SIG-M5 treated with dmso at 0.1 percent for 504 hours (cell line): ENCODE data around the gene LTB4R2.

Source experiments
- DNase-seq: peaks from one replicate; lab custom pipeline; 2025; ENCODE audit not compliant: unreplicated experiment; lab: John Stamatoyannopoulos, UW

The LTB4R2 gene

DNA sequence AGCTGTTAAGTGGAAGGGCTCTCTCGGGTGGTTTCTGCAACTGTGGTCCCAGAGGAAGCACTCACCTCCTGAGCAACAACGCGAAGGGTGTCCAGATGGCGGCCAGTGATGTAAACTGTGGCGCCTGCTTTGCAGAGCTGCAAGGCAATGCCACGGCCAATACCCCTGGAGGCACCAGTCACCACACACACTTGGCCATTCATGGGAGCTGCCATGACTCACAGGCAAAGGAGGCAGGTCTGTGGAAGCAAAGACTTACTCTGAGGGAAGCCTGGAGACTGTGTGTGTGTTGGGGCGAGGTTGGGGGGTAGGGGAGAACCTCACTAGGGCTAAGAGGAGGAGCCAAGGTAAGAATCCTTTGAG is 11.1 kb upstream of the LTB4R2 start:
- peak; percentile 26 for DNase-seq

- peak; percentile 87 for DNase-seq
Observed at GRCh38 chr14:24299255-24300191, 10.4 kb upstream of the LTB4R2 start, which contains the start of the genes DHRS1 and NOP9. Gene DHRS1 (minus strand): TSS chr14:24299780. CDS start chr14:24299106, 674 bp downstream. Gene NOP9 (plus strand): TSS chr14:24299850. CDS start chr14:24299955, 105 bp downstream.

DNA sequence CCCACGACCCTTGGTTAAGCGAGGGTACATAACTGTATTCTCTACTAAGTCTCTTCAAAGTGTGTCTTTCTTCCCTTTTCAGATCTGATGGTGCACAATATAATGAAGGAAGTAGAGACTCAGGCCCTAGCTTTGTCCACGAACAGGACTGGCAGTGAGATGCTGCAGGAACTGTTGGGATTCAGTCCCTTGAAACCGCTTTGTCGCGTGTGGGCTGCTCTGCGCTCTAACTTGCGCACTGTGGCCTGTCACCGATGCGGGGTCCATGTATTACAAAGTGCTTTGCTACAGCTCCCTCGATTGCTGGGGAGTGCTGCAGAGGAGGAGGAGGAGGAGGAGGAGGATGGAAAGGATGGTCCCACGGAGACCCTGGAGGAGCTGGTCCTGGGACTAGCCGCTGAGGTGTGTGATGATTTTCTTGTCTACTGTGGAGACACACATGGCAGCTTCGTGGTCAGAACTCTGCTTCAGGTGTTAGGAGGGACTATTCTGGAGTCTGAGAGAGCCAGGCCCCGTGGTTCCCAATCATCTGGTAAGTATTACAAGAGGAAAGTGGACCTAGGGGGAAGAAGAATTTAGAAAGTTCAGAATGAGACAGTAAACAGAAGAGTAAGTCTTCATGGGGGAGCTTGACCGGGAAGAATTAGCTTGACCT is 9.5 kb upstream of the LTB4R2 start:
- DNase-seq = no peak

- DNase-seq = no peak
Observed at GRCh38 chr14:24304019-24304387, 5.9 kb upstream of the LTB4R2 start.

DNA sequence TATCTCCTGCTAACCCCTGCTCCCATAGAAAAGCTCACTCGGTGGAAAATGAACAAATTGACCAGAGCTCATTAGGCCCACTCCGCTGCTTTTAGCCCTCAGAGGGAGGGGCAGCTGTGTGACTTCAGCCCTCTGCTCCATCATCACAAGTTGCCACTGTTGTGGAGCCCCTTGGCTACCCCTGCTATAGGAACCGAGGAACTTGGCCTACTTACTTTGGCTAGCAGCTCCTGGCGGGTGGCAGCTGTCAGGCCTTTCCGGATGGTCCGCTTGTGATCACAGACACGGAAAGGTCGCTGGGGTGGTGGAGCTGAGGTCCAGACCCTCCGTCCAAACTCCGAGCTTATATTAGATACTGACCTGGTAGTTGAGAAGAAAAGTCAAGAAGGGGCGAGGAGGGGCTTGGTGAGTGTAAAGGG is 2.8 kb upstream of the LTB4R2 start:
- no peak for DNase-seq

DNA sequence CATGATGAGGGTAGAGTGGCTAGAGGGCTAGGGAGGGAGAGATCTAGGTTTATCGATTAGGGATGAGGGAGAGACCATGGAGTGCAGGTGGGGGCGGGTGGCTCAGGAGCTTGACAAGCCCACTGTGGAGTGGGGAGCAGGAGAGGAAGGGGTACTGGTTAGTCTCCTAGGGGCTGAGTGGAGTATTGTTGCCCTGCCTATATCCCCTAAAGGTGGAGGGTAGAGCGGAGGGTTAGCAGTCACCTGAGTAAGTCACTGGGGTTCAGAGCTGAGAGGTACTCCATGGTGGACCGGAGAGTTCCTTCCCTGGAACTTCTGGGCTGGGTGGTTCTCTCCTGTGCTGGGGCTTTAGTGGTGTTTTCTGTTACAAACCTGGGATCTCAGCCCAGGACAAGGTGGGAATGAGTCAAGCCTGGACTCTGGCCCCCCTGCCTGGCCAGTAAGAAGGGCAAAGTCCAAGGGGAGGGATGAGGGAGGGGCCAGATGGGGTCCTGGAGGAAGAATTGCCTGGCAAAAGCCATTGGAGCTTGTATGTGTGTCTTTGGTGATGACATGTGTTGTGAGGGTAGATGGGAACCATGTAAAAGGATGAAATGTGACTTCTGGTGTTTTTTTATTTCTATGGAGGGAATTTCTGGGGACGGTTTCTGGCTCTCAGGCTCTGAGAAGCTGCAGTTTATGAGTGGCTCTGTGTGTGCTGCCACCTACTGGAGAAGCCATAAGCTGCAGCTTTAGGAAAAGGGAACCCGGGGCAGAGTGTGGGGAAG is 2.2 kb upstream of the LTB4R2 start, which contains the start of gene CIDEB:
Gene CIDEB (minus strand): TSS at position 403 of the 767 bp plus-strand sequence. CDS start 119 bp downstream, at position 284.
- peak; percentile 66 for DNase-seq

- DNase-seq = no peak
Observed at GRCh38 chr14:24308342-24309124, 1.4 kb upstream of the LTB4R2 start.

- no peak for DNase-seq
Observed at GRCh38 chr14:24310265-24310645, 315 bp downstream of the LTB4R2 start.

DNA sequence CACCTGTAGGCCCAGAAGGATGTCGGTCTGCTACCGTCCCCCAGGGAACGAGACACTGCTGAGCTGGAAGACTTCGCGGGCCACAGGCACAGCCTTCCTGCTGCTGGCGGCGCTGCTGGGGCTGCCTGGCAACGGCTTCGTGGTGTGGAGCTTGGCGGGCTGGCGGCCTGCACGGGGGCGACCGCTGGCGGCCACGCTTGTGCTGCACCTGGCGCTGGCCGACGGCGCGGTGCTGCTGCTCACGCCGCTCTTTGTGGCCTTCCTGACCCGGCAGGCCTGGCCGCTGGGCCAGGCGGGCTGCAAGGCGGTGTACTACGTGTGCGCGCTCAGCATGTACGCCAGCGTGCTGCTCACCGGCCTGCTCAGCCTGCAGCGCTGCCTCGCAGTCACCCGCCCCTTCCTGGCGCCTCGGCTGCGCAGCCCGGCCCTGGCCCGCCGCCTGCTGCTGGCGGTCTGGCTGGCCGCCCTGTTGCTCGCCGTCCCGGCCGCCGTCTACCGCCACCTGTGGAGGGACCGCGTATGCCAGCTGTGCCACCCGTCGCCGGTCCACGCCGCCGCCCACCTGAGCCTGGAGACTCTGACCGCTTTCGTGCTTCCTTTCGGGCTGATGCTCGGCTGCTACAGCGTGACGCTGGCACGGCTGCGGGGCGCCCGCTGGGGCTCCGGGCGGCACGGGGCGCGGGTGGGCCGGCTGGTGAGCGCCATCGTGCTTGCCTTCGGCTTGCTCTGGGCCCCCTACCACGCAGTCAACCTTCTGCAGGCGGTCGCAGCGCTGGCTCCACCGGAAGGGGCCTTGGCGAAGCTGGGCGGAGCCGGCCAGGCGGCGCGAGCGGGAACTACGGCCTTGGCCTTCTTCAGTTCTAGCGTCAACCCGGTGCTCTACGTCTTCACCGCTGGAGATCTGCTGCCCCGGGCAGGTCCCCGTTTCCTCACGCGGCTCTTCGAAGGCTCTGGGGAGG is 985 bp downstream of the LTB4R2 start, which contains the start of gene LTB4R:
Gene LTB4R (plus strand): TSS at position 857 of the 959 bp plus-strand sequence. CDS start 4,150 bp downstream, outside the sequence.
- peak; percentile 22 for DNase-seq

DNA sequence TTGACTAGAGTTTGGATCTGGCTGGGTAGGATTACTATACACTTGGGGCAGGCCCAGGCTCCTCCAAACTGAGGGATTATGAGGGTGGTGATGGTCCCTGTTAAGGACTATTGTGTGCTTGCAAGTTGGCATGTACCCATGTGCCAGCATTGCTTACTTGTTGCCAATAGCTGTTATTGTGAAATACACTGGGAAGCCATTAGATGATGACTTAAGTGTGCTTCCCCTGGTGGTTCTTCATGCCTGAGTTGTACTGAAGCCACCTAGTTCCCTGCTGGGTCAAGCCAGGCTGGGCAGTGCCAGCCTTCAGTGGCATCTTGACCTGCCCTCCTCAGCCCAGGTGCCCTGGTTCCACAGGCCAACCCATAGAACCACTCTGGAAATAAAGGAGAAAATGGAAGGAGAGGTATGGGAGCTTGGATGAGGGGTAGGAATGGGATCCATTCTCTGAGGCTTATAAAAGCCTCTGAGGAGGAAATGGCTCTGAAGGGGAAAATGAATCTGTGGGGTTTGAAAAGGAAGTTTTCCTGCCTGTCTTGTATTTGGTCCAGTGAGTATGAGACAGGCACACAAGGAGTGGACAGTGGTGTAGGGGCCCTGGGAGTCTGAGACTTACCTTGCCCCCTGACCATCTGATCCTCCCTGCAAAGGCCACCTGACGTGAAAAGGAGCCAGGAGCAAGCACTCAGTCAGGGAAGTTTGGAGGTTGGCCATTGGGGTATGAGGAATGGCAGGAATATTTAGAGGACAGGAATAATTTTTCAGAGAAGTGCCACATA is 2.1 kb downstream of the LTB4R2 start:
- peak; percentile 25 for DNase-seq

- peak; percentile 70 for DNase-seq
Observed at GRCh38 chr14:24312736-24313507, 3.0 kb downstream of the LTB4R2 start.

GRCh38 chr14:24313913-24314312 is 4.0 kb downstream of the LTB4R2 start:
- no peak for DNase-seq

GRCh38 chr14:24314377-24315193 is 4.6 kb downstream of the LTB4R2 start:
- no peak for DNase-seq

- DNase-seq = no peak
Observed at GRCh38 chr14:24315243-24315806, 5.4 kb downstream of the LTB4R2 start.

DNA sequence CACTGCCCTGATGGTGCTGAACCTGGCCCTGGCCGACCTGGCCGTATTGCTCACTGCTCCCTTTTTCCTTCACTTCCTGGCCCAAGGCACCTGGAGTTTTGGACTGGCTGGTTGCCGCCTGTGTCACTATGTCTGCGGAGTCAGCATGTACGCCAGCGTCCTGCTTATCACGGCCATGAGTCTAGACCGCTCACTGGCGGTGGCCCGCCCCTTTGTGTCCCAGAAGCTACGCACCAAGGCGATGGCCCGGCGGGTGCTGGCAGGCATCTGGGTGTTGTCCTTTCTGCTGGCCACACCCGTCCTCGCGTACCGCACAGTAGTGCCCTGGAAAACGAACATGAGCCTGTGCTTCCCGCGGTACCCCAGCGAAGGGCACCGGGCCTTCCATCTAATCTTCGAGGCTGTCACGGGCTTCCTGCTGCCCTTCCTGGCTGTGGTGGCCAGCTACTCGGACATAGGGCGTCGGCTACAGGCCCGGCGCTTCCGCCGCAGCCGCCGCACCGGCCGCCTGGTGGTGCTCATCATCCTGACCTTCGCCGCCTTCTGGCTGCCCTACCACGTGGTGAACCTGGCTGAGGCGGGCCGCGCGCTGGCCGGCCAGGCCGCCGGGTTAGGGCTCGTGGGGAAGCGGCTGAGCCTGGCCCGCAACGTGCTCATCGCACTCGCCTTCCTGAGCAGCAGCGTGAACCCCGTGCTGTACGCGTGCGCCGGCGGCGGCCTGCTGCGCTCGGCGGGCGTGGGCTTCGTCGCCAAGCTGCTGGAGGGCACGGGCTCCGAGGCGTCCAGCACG is 6.1 kb downstream of the LTB4R2 start:
- DNase-seq = no peak

DNA sequence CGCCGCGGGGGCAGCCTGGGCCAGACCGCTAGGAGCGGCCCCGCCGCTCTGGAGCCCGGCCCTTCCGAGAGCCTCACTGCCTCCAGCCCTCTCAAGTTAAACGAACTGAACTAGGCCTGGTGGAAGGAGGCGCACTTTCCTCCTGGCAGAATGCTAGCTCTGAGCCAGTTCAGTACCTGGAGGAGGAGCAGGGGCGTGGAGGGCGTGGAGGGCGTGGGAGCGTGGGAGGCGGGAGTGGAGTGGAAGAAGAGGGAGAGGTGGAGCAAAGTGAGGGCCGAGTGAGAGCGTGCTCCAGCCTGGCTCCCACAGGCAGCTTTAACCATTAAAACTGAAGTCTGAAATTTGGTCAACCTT is 6.6 kb downstream of the LTB4R2 start:
- DNase-seq = no peak
